Transverse colon (tissue), 4 donors: ENCODE measurements around the gene OPN3. TPM values are rescaled to one million over a fixed set of nuclear protein-coding genes. Genes with fewer than 3 reads are reported as not detected.

ENCODE experiments used
- DNase-seq: peaks from one replicate; pipeline ENCODE4 v3.0.0-alpha.2; 2019
- H3K27ac ChIP-seq, 4 donors: fragments of 200-600 bp; sonication (generic); 2 replicates each; pipeline ENCODE4 v1.5.1; 2016 to 2018; ENCODE audit warnings: inconsistent platforms in 4 of 4
- H3K27me3 ChIP-seq: fragments of 200-600 bp; sonication (generic); 2 replicates; pipeline ENCODE4 v1.5.1; 2017; ENCODE audit warnings: inconsistent platforms
- H3K36me3 ChIP-seq, 4 donors: fragments of 200-600 bp; sonication (generic); 2 replicates each; pipeline ENCODE4 v1.5.1; 2017 to 2019; ENCODE audit warnings: inconsistent platforms in 4 of 4
- H3K4me1 ChIP-seq, 4 donors: fragments of 200-600 bp; sonication (generic); 2 replicates each; pipeline ENCODE4 v1.5.1; 2017 to 2020; ENCODE audit warnings: inconsistent platforms in 4 of 4
- H3K4me3 ChIP-seq, 4 donors: fragments of 200-600 bp; sonication (generic); 1 replicate in 1 of 4; 2 replicates in 3 of 4; pipeline versions ENCODE4 v1.5.1 to v1.6.1; 2017 to 2019; ENCODE audit warnings: inconsistent platforms in 4 of 4
- H3K9me3 ChIP-seq, 2 donors: fragments of 200-600 bp; sonication (generic); 2 replicates each; pipeline ENCODE4 v1.5.1; 2017 to 2019; ENCODE audit warnings: inconsistent platforms in 2 of 2
- EP300 ChIP-seq: sonication (generic); formaldehyde crosslinking; IDR thresholded peaks from one replicate; pipeline ENCODE4 v1.6.1; 2017; ENCODE audit warnings: antibody characterized with exemption, low read depth
- POLR2A ChIP-seq: fragments of 450-650 bp; IDR thresholded peaks from one replicate; pipeline ENCODE4 v1.6.1; 2016; ENCODE audit warnings: antibody characterized with exemption, mild to moderate bottlenecking, moderate library complexity
- POLR2AphosphoS5 ChIP-seq, 3 donors: sonication (generic); formaldehyde crosslinking; IDR thresholded peaks; one replicate each; pipeline ENCODE4 v1.6.1; 2016; ENCODE audit warnings: antibody characterized with exemption in 3 of 3
- WGBS, 2 donors: methylation state at CpG; one replicate each; pipeline ENCODE4 v1.1.5; 2018; ENCODE audit warnings: low coverage in 1 of 2; 5-methylcytosine and 5-hydroxymethylcytosine counted together
- in situ Hi-C, 4 donors: fragments of 200-750 bp; cut with MboI; loops; one replicate each; pipeline versions ENCODE4 v1.15.0 to v1.15.1; 2017; ENCODE audit warnings: low sequenced_read_pairs in 3 of 4, low pct_ligation_motif_present in 1 of 4, low pct_unique_long_range_greater_than_20kb in 1 of 4
- intact Hi-C: fragments of 100-400 bp; cut with DNase I; formaldehyde crosslinking; loops from one replicate; pipeline ENCODE4 v1.15.1; 2023; ENCODE audit warnings: low total_unique reads
- total RNA-seq, 4 donors: library from RNA; depleted of rRNA; stranded (reverse); fragments of >200 nt; gene quantifications; one replicate each; pipeline ENCODE4 v1.1.0, GENCODE V29; 2016
- TF ChIP-seq, protein P1 (sequence below), 5 experiments: fragments of 200-600 bp in 3 of 5; fragments of 450-650 bp in 2 of 5; sonication (generic) in 3 of 5; IDR thresholded peaks; 1 replicate in 2 of 5; 2 replicates in 3 of 5; pipeline ENCODE4 v1.5.1; 2016 to 2017; ENCODE audit warnings: antibody characterized with exemption in 5 of 5, inconsistent platforms in 3 of 5, mild to moderate bottlenecking in 2 of 5, moderate library complexity in 1 of 5

Gene OPN3
- total RNA-seq, 4 donors from 2014 or later: 23.5 to 107 (median 49.3) TPM

DNA sequence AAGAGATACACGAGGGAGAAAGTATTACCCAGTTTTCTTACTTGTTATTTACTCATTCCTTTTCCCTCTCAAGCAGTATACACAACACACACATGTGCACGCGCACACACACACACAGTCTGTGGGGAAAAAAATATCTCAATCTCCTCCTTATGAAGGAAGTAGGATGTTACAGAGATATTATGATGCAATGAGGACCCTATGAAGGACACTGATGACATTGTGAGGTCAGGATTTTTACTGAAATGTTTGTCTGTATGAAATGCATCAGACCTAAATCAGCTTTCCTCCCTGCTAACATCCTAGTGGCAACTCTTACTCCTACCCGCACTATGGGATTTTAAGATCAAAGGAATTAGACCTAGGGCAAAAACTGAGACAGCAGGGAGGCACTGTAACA lies 11.8 kb upstream of the OPN3 start, which contains the start of gene WDR64:
TSS of gene WDR64 (plus strand) at position 270 of the 400 bp plus-strand sequence. CDS start 204 bp downstream, outside the sequence.
- TF ChIP-seq POLR2A (no peak), POLR2AphosphoS5 (IDR thresholded peaks at IDR 0.05) (no peak), EP300 (no peak)
- TF ChIP-seq, protein P1, sequence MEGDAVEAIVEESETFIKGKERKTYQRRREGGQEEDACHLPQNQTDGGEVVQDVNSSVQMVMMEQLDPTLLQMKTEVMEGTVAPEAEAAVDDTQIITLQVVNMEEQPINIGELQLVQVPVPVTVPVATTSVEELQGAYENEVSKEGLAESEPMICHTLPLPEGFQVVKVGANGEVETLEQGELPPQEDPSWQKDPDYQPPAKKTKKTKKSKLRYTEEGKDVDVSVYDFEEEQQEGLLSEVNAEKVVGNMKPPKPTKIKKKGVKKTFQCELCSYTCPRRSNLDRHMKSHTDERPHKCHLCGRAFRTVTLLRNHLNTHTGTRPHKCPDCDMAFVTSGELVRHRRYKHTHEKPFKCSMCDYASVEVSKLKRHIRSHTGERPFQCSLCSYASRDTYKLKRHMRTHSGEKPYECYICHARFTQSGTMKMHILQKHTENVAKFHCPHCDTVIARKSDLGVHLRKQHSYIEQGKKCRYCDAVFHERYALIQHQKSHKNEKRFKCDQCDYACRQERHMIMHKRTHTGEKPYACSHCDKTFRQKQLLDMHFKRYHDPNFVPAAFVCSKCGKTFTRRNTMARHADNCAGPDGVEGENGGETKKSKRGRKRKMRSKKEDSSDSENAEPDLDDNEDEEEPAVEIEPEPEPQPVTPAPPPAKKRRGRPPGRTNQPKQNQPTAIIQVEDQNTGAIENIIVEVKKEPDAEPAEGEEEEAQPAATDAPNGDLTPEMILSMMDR (IDR thresholded peaks at IDR 0.05): no peak

DNA sequence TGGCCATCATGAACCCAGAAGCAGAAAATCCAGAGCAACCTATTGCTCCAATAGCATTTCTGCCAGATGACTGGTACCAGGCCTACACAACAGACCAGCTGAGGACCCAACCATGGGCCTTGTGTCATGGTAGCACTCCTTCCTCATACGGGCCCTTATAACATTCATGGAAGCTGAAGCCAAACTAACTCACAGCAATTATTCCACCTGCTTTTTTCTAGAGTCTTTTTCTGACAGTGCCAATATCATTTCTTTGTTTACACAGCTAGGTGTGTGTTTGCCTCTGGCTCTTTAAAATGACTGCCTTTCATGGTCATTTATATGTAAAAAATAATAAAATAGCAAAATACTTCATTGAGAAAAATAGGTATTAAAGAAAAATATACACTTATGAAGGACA lies 8.0 kb upstream of the OPN3 start:
- no peak for TF ChIP-seq POLR2AphosphoS5 (IDR thresholded peaks at IDR 0.05)
- no peak for TF ChIP-seq EP300
- TF ChIP-seq, protein P1 (IDR thresholded peaks at IDR 0.05): no peak
- H3K4me1 ChIP-seq: no peaks in the 10 kb centered on the region
- 50 to 73% methylated on average over 1 of the region's 1 CpG for WGBS, 2 donors
- H3K27ac ChIP-seq: no peak overlapping the region
- in situ Hi-C loops: loop anchor here in 1 of 4 donors (25.0 kb wide), 1 partner anchor 111 kb away; the partner anchor contains the start of gene KMO
- H3K9me3 ChIP-seq: no peaks in the 10 kb centered on the region
- intact Hi-C loops: no loop called here
- H3K36me3 ChIP-seq: no peaks in the 10 kb centered on the region
- H3K27me3 ChIP-seq: no peaks in the 10 kb centered on the region
- H3K4me3 ChIP-seq: no peak overlapping the region
- DNase-seq: no peak

More for the DNA sequence above, 11.8 kb upstream of the OPN3 start, which contains the start of gene WDR64:
- no peaks in the 10 kb centered on the region for H3K27me3 ChIP-seq
- H3K4me1 ChIP-seq: no peaks in the 10 kb centered on the region
- no peaks in the 10 kb centered on the region for H3K9me3 ChIP-seq
- 84 to 91% methylated on average over 3 to 4 of the region's 4 CpGs for WGBS, 2 donors
- DNase-seq: no peak
- in situ Hi-C loops (no loop called here), intact Hi-C loops (no loop called here)
- H3K27ac ChIP-seq: no peak within 1 kb of the TSS
- H3K36me3 ChIP-seq: no peaks in the 10 kb centered on the region
- no peak within 1 kb of the TSS for H3K4me3 ChIP-seq

DNA sequence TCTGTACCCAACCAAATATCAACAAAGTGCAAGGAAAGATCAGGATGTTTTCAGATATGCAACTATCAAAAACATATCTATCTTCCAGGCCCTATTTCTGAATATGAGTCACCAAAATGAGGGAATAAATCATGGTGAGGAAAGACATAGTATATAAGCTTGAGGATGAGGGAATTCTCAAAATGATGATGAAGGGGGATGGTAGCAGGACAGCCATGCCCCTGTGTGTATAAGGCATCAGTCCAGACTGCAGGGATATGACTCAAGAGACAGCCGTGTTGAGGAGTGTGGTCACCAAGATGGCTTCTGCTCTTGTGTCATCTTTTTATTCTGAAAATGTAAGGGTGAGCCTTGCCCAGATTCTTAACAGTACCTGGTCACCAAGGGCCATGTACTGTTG lies 7.5 kb upstream of the OPN3 start:
- no peaks in the 10 kb centered on the region for H3K4me1 ChIP-seq
- 50 to 83% methylated on average over 1 of the region's 1 CpG for WGBS, 2 donors
- no peak overlapping the region for H3K4me3 ChIP-seq
- in situ Hi-C loops (loop anchor here in 1 of 4 donors (25.0 kb wide), 1 partner anchor 110 kb away; the partner anchor contains the start of gene KMO), intact Hi-C loops (no loop called here)
- H3K27me3 ChIP-seq: no peaks in the 10 kb centered on the region
- H3K9me3 ChIP-seq: no peaks in the 10 kb centered on the region
- TF ChIP-seq POLR2AphosphoS5 (IDR thresholded peaks at IDR 0.05) (no peak), POLR2A (no peak), EP300 (no peak)
- TF ChIP-seq, protein P1 (IDR thresholded peaks at IDR 0.05): no peak
- no peak for DNase-seq
- no peaks in the 10 kb centered on the region for H3K36me3 ChIP-seq
- no peak overlapping the region for H3K27ac ChIP-seq

DNA sequence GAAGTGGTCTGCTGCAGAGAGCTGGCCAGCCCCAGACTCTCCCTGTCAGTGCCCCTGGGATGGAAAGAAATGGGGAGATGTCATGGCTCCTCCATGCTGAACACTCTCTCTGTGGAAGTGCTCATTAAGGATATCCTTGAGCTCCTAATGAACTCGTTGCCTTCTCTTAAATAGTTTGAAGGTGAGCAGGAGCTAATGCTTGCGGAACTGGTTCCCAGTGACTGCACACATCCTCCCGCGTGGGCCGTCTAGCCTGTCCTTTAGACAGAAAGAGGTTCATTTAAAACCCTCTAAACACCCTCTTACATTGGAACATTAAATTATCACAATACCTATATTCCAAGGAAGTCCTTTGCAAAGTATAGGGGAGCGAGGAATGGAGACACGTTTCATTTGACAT lies 6.0 kb upstream of the OPN3 start:
- Histone ChIP-seq H3K9me3 (no peaks in the 10 kb centered on the region), H3K36me3 (no peaks in the 10 kb centered on the region), H3K27ac (no peak overlapping the region), H3K27me3 (no peaks in the 10 kb centered on the region), H3K4me1 (no peaks in the 10 kb centered on the region), H3K4me3 (no peak overlapping the region)
- TF ChIP-seq POLR2AphosphoS5 (IDR thresholded peaks at IDR 0.05) (no peak), POLR2A (no peak), EP300 (no peak)
- TF ChIP-seq, protein P1 (IDR thresholded peaks at IDR 0.05): no peak
- intact Hi-C loops (no loop called here), in situ Hi-C loops (loop anchor here in 1 of 4 donors (25.0 kb wide), 1 partner anchor 109 kb away; the partner anchor contains the start of gene KMO)
- 71 to 92% methylated on average over 5 to 7 of the region's 7 CpGs for WGBS, 2 donors
- DNase-seq: no peak
